ENCODE results near the gene HBE1. TPM values are rescaled to one million over a fixed set of nuclear protein-coding genes. Genes with fewer than 3 reads are reported as not detected.

HBE1 gene
- polyA plus RNA-seq, 3 donors = not detected

GRCh38 chr11:5230266-5230665 is 39.5 kb downstream of the HBE1 start:
- no peak for TF ChIP-seq CTCF (IDR thresholded peaks at IDR 0.05)
- Histone ChIP-seq H3K4me1 (ENCODE audit: control insufficient read depth in 1 of 2, insufficient read depth in 2 of 2, low read length in 2 of 2) (no peaks in the 10 kb centered on the region), H3K79me2 (ENCODE audit: insufficient read depth, low read length) (no peaks in the 10 kb centered on the region), H3K27me3 (ENCODE audit: control insufficient read depth in 2 of 2, insufficient read depth in 2 of 2, low read length in 2 of 2) (no peaks in the 10 kb centered on the region), H3K4me3 (replicated peaks in 1 of 3; ENCODE audit: low read depth in 2 of 3, low read length in 3 of 3) (no peak overlapping the region), H3K9me3 (replicated peaks in 1 of 2; ENCODE audit: control insufficient read depth in 1 of 2, insufficient read depth in 1 of 2, low read length in 2 of 2) (no peaks in the 10 kb centered on the region), H4K20me1 (ENCODE audit: insufficient read depth, low read length) (no peaks in the 10 kb centered on the region), H2AFZ (ENCODE audit: insufficient read depth, low read depth, low read length, poor library complexity, severe bottlenecking) (no peak overlapping the region), H3K36me3 (replicated peaks in 1 of 2; ENCODE audit: control insufficient read depth in 1 of 2, insufficient read depth in 2 of 2, low read length in 2 of 2) (no peaks in the 10 kb centered on the region), H3K9ac (ENCODE audit: insufficient read depth, low read length, poor library complexity, severe bottlenecking) (no peak overlapping the region), H3K27ac (ENCODE audit: low read depth in 1 of 2, low read length in 2 of 2) (no peak overlapping the region), H3K4me2 (replicated peaks; ENCODE audit: extremely low read depth, low read length, poor library complexity, severe bottlenecking) (no peak overlapping the region)
- no peaks in the 10 kb centered on the region for H3K9me3 Mint-ChIP-seq
- intact Hi-C loops (cut with micrococcal nuclease) = no loop called here
- no peak overlapping the region for H3K4me3 Mint-ChIP-seq
- WGBS (ENCODE audit: insufficient coverage) = 100% methylated on average over 1 of the region's 1 CpG
- DNase-seq = no peak
- no peaks in the 10 kb centered on the region for H3K36me3 Mint-ChIP-seq
- H3K4me1 Mint-ChIP-seq = peaks cover 7% of the 10 kb centered on the region
- H3K27me3 Mint-ChIP-seq (ENCODE audit: low read depth in 3 of 3) = peaks cover 0 to 1% (median 0%) of the 10 kb centered on the region in 3 donors
- no peak overlapping the region for H3K27ac Mint-ChIP-seq

- Histone ChIP-seq H3K36me3 (replicated peaks in 1 of 2; ENCODE audit: control insufficient read depth in 1 of 2, insufficient read depth in 2 of 2, low read length in 2 of 2) (no peaks in the 10 kb centered on the region), H3K4me2 (replicated peaks; ENCODE audit: extremely low read depth, low read length, poor library complexity, severe bottlenecking) (no peak overlapping the region), H3K9ac (ENCODE audit: insufficient read depth, low read length, poor library complexity, severe bottlenecking) (no peak overlapping the region), H3K4me3 (replicated peaks in 1 of 3; ENCODE audit: low read depth in 2 of 3, low read length in 3 of 3) (no peak overlapping the region), H3K27ac (ENCODE audit: low read depth in 1 of 2, low read length in 2 of 2) (no peak overlapping the region), H3K4me1 (ENCODE audit: control insufficient read depth in 1 of 2, insufficient read depth in 2 of 2, low read length in 2 of 2) (no peaks in the 10 kb centered on the region), H4K20me1 (ENCODE audit: insufficient read depth, low read length) (no peaks in the 10 kb centered on the region), H2AFZ (ENCODE audit: insufficient read depth, low read depth, low read length, poor library complexity, severe bottlenecking) (no peak overlapping the region), H3K27me3 (ENCODE audit: control insufficient read depth in 2 of 2, insufficient read depth in 2 of 2, low read length in 2 of 2) (no peaks in the 10 kb centered on the region), H3K9me3 (replicated peaks in 1 of 2; ENCODE audit: control insufficient read depth in 1 of 2, insufficient read depth in 1 of 2, low read length in 2 of 2) (no peaks in the 10 kb centered on the region), H3K79me2 (ENCODE audit: insufficient read depth, low read length) (no peaks in the 10 kb centered on the region)
- no peak overlapping the region for H3K27ac Mint-ChIP-seq
- H3K9me3 Mint-ChIP-seq = no peaks in the 10 kb centered on the region
- no peak overlapping the region for H3K4me3 Mint-ChIP-seq
- intact Hi-C loops (cut with micrococcal nuclease) = no loop called here
- no peak for DNase-seq
- no CpG with 5 or more reads among the region's 2 CpGs for WGBS (ENCODE audit: insufficient coverage)
- H3K27me3 Mint-ChIP-seq (ENCODE audit: low read depth in 3 of 3) = peaks cover 0 to 1% (median 0%) of the 10 kb centered on the region in 3 donors
- no peaks in the 10 kb centered on the region for H3K36me3 Mint-ChIP-seq
- peaks cover 7% of the 10 kb centered on the region for H3K4me1 Mint-ChIP-seq
- no peak for TF ChIP-seq CTCF (IDR thresholded peaks at IDR 0.05)
Measured at GRCh38 chr11:5229796-5230195, 39.9 kb downstream of the HBE1 start.
